HG03378 (cell line): Measurements from ENCODE around the gene ROBO1.

Source experiments
- ATAC-seq: cut with Tn5 transposase; IDR thresholded peaks from one replicate; pipeline ENCODE4 v1.9.1; 2021; ENCODE audit warnings: mild to moderate bottlenecking, moderate library complexity; ENCODE audit not compliant: unreplicated experiment

Gene ROBO1

DNA sequence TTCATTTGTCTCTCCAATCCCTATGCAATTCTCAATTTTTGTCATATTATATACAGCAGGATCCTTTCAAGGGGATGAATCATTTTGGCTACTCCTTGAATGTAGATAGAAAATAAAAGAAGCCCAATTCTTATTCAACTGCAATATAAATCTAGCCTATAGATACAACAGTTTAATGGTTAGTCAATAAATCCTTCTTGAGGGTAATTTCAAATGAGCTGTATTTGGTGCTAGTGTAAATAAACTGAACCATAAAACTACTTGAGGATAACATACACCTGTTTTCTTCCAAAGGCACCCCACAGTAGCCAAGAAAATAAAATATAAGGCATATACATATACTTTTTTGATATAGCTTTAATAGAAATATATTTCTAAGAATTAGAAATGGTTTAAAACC lies 830.3 kb downstream of the ROBO1 start:
- ATAC-seq: no peak

DNA sequence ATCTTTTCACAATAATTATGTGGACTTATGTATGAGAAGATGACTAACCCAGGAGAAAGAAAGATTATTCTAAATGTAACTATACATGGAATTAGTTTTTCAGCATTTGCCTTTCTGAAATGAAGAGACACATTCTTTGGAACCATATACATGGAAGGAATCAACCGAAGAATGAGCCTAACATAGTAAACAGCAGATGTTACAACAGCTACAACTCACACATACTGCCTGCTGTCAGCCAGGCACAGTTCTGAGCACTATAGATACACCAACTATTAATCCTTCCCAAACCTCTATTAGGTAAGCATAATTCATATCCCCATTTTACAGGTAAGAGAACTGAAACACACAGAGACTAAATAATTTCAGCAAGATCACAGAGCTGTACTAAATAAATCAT lies 840.0 kb downstream of the ROBO1 start:
- ATAC-seq: no peak

DNA sequence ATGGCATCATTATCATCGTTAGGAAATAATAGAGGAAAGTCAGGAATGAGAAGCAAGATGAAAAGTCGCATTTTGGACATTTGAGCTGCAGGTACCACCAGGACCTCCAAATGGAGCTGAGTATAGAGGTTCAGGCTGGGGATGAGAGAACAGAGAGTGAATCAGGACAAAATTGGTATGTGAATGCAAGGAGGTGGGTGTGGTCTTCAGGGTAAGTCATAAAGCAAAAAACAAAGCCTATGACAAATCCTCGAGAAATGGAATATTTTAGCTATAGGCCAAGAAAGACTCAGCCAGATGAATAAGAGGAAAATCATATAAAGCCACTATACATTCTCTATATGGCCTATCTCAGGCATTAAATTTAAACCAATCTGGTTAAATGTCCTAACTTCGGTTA lies 841.3 kb downstream of the ROBO1 start:
- no peak for ATAC-seq

DNA sequence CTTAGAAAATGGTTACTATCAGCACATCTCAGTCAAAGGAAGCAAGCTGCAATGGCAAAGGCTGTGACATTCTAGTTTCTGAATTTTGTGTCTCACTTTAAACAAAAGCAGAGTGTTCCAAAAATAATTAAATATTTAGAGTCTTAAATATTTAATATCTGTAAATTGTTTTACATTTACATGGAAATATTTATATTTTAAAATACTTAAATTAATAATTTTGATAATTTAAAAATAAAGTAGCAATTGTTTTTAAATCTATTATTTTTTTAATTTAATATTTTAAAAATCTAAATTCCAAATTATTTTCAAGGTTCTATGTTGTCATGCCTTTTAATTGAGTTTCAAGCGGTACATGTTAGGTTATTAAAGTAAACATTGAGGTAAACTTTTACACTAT lies 843.1 kb downstream of the ROBO1 start:
- no peak for ATAC-seq

DNA sequence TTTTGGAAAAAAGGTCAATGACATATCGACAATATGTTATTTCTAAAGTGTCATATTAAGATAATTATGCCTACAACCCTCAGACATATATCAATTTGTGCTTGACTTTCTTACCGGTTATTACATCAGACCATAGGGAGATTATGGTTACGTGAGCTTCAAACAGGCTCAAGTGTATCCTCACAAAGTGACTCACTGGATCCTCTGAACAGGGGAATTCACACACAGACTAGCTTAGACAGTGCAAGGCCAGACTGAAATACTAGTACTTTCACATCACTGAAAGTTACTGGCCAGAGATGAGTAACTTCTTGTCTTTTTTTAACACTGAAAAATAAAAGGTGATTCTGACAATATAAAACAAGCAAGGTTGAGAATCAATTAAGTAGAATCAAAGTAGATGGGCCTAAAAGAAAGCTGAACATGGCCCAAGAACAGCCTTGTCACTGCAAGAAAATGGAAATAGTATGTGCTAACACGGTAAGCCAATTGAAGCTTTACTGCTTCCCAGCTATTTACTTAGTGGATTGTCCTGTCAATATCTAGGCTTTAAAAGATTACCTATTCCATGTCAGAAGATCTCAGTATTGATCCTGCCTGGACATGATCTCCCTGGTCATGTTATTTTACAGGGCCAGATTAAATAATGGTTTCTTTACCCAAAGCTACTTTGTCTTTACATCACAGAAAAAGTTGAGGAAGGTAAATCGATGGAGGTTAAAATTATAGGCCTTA lies 848.6 kb downstream of the ROBO1 start:
- no peak for ATAC-seq

DNA sequence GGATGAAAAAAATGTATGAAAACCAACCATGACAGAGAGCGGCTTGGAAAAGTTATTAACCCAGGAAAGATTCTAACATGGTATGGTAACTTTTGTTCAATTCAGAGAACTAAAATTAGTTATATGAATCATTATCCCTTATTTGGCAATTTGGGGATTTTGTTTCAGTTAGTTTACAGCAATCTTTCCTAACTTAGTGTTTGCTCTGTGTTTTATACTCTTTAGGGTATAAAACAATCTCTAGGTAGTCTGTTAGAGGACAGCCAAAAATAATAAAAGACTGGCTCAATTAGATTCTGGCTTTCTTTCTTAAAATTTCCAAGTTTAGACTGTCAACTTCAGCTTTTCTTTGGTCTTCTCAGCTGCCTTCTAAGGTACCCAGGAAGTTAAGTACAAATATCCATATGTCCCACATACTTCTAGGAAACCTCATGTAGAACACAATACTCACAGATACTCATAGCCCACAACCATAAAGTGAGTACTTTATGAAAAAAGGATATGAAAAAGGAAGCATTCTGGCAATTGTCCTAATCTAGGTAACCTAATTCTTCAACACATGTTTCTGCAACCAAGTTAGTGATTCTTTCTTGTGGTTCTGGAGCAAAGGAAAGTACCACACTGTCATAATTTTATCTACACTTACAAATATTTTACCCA lies 849.3 kb downstream of the ROBO1 start:
- ATAC-seq: no peak

DNA sequence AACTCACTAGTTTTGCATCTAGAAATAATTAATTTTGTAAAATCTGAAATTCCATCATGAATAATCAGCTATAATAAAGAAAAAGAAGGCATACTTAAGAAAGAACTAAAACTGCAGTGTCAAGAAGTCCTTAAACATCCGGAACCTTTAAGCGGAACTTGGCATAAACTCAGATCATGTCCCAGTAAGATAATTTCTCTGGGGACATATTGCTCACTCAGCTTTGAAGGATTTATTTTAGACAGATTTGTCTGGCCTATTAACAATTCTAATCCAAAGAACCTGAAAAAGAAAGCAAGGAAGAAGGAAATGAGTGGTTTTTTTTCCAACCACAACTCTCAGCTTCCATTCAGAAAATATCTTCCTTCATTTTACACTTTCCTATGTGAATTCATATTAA lies 850.3 kb downstream of the ROBO1 start:
- no peak for ATAC-seq

DNA sequence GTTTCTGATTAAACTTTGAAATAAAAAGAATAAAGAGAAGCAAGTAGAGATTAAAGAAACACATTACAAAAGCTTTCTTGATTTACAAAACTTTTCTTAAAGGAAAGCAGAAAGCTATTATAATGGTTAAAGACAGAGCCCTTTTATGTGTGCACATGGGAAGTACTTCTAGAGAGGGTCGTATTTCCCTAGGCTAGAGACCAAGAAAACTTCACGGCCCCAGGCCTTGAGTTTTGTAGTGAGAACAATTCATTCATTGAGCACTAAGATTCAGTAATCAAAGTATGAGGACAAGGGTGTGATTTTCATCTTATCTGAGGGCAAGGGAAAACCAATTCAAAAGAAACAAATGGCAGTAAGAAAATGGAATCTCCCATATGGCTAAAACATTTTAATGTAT lies 854.1 kb downstream of the ROBO1 start:
- ATAC-seq: no peak

DNA sequence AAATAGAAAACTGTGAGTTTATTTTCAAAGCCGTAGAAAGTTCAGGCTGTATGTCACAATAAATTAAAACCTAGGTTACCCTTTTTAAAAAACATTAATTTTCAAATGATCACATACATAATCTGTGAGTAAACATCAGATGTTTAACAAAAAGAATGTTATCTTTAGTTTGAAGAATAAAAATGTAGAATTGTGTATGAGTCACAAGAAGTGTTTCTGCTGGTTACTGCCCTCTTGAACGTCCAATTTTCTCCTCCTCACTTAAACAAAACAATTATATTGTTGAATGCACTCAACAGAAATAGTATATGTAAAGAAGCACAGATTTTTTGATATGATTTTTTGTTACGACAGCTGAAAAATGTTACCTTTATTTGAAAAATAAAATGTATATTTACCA lies 855.1 kb downstream of the ROBO1 start:
- no peak for ATAC-seq

DNA sequence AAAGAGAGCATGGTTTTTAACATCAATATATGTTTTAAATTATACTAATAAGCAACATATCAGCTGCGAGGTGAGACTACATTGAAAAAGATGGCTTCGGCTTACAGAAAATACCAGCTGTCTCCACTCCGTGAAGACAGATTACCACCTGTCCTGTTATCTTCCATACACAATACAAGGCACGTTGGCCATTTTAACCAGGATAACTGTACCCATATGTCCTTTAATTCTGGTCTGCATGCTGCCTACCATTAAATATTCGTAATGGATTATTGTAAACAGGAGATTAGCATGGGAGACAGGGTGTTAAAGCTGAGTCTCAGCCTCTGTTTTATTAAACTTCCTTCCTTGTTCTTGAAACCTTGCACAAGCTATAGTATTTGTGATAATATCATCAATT lies 855.5 kb downstream of the ROBO1 start:
- ATAC-seq: no peak

DNA sequence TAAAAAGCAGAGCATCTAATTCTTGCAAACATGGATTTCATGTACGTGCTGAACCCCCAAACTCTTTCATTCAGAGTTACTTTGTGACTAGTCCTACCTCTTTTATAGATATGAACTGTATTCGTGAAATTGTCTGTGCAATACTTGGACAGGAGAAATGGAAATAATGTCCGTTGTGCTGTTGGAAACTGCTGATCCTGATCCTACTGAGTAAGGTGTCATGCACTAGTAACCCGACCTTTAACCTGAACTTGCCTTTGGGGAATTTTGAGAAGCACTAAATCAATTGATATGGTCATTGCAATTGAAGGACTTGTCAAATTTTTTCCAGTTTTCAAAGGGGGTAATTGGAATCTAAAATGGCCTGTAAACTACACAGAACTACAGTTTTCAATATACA lies 856.4 kb downstream of the ROBO1 start:
- ATAC-seq: no peak

DNA sequence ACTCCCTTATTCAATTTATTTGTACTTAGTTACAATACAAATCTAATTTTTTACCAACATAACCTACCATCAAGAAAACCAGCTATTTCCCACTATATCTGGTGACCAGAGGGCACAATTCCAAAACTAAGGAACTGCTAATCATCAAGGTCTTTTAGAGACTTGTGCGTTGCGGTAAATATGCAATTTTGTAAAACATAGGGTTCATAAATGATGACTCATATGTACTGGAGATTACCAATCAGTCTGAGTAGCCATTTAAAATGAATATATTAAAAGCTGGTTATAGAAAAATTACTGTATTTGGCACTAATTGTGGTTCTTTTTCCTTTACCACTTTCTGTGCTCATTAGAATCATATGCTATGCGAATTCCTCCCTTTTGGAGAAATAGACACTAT lies 859.6 kb downstream of the ROBO1 start:
- ATAC-seq: no peak

DNA sequence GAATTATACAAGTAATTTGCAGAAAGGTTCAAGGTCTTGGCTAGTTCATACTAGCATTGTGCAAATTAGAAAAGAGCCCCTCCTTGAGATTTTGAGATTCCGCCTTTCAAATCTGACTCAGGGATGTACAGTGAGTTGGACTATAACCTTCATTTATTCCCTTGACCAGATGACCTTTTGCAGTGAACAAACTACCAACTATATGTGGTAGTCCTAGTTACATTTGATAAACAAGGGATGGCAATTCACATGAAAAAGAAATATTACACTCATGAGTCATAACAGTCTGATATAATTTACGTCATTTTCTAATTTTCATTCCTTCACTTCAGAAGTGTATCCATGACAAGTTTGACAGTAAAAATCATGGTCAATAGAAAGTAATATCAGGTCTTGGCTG lies 860.4 kb downstream of the ROBO1 start:
- ATAC-seq: no peak

DNA sequence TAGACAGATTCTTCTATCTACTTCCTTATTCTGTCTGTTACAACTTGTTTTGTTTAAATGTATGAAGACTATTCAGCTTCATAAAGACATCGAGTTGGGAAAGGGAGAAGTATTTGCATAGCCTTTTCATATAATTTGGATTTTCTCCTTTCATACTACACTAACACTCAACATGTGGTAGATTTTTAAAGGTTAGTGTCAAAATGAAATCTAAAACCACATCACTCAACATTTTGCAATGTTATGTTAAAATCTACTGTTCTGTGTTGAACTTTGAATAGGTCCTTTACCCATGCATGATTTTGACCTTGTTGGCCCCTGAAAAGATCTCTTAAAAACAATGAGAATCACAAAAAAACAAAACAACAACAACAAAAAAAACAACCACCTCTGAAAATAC lies 860.9 kb downstream of the ROBO1 start:
- no peak for ATAC-seq

DNA sequence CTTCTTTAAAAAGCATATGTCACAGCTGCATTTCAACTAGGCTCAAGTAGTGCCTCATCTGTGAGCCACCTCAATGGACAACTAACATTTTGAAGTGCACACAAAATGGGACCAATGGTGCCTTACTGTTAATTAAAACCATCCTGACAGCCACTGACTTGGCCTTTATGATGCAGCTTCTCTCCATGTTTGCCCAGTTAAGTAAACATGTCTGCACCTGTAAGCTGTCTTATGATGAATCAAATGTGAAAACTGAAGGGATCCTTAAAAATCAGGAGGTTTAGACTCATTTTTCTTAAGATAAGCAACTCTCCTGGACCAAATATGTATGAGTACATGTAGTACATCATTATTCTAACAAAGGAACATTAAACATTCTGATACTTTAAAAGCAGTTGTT lies 861.6 kb downstream of the ROBO1 start:
- no peak for ATAC-seq

DNA sequence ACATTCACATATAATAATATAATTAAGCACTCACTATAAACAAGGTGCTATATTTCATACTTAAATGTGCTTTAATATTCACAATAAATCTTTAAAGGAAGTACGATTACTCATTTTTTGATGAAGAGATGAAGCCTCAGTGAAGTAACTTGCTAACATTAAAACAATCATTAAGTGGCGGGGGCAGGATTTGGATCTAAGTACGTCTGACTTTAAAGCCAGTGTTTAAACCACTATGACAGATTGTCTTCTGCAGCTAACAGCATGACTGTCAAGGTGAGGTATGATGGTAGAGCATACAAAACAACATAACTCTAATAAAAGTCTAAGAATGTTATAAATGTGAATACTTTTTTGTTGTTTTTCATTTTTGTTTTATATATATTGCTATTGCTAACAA lies 862.1 kb downstream of the ROBO1 start:
- ATAC-seq: no peak

DNA sequence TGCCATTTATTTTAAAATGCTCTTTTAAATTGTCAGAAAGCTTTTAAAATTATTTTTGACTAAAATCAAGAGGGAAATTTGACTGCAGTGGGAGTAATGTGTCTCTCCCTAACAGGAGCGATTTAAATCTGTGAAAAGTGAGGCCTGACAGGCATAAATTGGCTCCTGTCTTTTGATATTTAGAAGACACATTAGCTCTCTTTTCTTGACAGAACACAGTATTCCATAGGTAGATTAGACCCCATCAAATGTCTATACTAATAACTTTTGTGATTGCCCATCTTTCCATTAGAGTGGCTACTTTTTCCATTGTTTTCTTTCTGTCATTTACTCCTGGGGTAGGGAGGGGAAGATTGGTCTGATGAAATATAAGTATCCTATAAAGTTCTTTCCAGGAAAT lies 866.3 kb downstream of the ROBO1 start:
- ATAC-seq: no peak

DNA sequence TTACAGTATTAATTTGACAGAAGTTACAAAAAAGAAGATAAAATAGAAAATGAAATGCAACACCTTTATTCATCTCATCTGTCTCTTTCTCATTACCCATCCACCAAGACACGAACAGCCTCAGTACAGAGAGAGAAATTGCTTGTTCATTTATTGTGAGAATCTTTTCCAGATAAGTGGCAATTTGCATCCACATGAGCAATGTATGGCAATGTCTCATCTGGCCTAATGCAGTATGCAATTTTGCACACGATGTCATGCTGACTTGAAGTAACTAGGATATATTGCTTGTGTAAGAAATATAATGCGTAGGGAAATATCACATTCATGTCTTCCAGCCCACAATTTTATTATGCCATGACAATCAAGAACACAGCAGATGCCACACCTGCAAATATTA lies 866.9 kb downstream of the ROBO1 start:
- no peak for ATAC-seq

DNA sequence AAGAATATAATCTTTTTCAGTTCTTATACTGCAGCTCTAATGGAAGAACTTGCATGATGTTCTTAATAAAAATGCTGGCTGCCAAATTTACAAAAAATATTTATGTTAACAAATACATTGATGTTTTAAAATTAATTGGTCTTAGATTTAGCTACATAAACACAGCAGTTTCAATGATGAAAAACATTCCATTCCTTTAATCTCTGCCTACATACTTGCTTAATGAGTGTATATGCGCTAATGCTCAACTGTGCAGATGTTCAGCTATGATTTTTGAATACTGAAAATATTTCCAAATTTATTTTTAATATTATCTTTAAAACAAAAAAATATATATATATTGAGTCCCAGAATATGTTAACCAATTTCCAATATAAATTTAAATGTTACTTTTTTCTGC lies 867.4 kb downstream of the ROBO1 start:
- no peak for ATAC-seq

DNA sequence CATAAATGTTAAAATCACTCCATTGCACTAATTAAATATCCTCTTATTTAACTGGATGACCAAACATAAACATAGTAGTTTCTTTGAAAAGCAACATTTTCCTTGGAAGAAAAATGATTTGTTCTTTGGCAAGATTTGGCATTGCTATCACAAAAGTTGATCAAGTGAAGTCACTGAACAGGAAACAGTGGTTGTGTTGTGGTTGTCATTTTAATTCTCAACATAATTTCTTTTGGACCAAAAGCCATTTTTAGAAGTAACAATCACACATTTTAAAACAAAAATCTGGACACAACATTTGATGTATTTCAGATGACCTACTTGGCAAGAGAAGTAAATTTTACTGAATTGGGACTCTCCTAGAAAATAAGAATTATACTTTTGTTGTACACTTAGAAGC lies 872.3 kb downstream of the ROBO1 start:
- no peak for ATAC-seq

DNA sequence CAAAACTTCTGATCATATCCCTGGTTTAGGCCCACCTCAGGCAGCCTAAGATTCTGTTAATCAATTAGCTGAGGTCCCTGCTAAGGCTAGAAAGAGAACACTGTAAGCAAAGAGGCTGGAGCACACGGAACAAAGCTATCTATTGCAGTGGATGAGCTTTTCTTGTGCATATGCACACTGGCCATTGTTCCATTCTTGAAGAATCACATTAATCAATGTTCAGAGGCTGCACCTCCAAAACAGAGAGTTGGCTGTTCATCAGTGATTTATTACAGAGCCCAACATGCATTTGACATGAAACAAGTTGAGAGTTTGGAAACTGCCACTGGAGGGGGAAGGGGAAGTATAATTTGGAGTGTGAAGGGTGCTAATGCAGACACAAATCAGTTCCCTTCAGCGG lies 873.0 kb downstream of the ROBO1 start:
- no peak for ATAC-seq

DNA sequence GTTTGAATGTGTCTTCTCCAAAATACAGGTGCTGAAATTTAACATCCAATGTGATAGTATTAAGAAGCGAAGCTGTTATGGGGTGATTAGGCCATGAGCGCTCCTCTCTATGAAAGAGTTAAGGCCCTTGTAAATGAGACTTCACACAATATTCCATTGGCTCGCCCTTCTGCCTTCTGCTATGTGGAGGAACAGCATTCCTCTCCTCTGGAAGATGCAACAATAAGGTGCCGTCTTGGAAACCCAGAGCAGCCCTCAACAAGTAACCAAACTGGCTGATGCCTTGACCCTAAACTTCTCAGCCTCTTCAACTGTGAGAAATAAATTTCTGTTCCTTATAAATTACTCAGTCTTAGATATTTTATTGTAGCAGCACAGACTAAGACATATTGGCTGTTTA lies 874.6 kb downstream of the ROBO1 start:
- ATAC-seq: no peak

DNA sequence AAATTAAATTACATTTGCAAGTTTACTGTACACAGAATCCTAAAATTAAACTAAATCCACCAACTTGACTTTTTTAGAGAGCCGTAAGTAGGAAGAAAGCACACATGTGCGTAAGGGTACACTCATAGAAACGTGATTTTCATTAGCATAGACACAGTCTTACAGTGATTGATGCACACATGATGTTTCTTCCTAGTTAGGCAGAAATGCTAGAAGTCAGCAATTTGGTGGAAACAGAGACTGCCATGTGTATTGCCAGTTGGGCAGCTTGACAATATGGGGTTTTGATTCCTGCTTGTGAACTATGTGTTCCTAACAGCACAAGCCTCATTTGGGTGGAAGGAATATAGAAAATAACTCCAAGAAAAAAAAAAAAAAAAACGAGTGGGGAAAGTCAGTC lies 878.5 kb downstream of the ROBO1 start:
- no peak for ATAC-seq
